NCI-H2227 (cell line): Measurements from ENCODE around the gene ZNF358.
A peak's percentile ranks its signal among the peaks of the same experiment; 100 is the strongest.

Experiments used
- DNase-seq: peaks from one replicate; lab custom pipeline; 2025; ENCODE audit not compliant: unreplicated experiment; lab: John Stamatoyannopoulos, UW

ZNF358 gene

DNA sequence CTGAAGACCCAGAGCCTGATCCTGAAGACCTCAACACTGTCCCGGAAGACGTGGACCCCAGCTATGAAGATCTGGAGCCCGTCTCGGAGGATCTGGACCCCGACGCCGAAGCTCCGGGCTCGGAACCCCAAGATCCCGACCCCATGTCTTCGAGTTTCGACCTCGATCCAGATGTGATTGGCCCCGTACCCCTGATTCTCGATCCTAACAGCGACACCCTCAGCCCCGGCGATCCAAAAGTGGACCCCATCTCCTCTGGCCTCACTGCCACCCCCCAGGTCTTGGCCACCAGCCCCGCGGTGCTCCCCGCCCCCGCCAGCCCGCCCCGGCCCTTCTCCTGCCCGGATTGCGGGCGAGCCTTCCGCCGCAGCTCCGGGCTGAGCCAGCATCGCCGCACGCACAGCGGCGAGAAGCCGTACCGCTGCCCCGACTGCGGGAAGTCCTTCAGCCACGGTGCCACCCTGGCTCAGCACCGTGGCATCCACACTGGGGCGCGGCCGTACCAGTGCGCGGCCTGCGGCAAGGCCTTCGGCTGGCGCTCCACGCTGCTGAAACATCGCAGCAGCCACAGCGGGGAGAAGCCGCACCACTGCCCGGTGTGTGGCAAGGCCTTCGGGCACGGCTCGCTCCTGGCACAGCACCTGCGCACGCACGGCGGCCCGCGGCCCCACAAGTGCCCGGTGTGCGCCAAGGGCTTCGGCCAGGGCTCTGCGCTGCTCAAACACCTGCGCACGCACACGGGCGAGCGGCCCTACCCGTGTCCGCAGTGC is 3.6 kb downstream of the ZNF358 start:
- DNase-seq = no peak

DNA sequence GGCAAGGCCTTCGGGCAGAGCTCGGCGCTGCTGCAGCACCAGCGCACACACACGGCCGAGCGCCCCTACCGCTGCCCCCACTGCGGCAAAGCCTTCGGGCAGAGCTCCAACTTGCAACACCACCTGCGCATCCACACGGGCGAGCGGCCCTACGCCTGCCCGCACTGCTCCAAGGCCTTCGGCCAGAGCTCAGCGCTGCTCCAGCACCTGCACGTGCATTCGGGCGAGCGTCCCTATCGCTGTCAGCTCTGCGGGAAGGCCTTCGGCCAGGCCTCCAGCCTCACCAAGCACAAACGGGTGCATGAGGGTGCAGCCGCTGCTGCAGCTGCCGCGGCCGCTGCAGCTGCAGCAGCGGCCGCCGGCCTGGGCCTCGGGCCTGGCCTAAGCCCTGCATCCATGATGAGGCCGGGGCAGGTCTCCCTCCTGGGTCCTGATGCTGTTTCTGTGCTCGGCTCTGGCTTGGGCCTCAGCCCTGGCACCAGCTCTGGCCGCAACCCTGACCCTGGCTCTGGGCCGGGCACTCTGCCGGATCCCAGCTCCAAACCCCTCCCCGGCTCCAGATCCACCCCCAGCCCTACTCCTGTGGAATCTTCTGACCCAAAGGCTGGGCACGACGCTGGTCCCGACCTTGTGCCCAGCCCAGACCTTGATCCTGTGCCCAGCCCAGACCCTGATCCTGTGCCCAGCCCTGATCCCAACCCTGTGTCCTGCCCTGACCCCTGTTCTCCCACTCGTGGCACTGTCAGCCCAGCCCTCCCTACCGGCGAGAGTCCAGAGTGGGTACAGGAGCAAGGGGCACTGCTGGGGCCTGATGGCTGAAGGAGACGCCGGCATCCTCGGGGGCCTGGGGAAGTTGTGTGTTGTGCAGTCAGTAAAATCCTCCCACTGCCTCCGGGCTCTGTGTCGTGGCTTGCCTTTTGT is 4.5 kb downstream of the ZNF358 start:
- no peak for DNase-seq

DNA sequence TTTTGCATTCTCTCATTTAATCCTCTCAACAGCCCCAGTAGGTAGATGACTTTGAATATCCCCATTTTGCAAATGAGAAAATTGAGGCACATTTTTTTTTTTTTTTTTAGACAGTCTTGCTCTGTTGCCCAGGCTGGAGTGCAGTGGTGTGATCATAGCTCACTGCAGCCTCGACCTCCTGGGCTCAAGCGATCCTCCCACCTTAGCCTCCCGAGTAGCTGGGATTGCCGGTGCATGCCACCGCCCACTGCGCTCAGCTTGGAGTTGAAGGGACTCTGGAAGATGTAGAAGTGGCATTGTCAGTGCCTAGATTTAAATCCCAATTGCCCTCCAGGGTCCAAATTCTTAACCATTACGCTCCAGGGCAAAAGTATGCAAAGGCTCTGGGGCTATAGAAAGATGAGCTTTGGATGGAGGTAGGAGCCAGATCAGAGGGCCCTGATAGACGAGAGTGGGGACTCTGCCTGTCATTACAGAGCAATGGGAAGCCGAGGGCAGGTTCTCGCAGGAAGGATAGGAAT is 5.7 kb downstream of the ZNF358 start:
- no peak for DNase-seq

DNA sequence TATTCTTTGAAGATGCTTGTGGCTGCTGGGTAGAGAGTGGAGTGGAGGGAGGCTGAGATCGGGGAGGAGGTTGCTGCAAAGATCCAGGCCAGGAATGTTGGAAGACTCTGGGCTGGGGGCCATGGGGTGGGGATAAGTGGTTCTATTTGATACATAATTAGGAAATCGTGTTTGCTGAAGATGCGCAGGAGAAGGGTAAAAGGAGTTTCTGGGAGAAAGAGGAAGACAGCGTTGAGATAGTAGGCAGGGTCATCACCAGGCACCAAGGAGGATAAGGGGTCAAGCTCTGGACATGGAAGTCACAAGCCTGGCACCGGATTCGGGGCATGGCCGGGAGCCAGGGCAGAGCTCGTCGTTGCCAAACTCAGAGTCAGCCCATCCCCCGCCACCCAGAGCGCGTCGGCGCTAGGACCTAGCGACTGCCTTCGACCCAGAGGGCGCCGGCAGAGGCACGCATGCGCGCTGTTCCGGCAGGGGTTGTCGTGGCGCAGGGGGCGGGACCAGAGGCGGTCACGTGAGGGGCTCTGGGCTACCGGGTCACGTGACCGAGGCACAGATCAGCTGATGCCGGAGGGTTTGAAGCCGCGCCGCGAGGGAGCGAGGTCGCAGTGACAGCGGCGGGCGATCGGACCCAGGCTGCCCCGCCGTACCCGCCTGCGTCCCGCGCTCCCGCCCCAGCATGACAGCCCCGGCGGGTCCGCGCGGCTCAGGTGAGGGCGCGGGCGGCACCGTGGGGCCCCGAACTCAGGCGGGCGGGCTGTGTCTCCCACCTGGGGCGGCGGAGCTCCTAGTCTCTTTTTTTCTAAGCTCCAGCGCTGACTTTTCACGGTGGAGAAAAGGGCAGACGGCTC is 6.4 kb downstream of the ZNF358 start, which contains the start of gene MCOLN1:
Gene MCOLN1, plus strand, starts transcription at position 553 of the 851 bp plus-strand sequence. Its CDS starts 127 bp downstream, at position 680.
- DNase-seq = peak; percentile 98

DNA sequence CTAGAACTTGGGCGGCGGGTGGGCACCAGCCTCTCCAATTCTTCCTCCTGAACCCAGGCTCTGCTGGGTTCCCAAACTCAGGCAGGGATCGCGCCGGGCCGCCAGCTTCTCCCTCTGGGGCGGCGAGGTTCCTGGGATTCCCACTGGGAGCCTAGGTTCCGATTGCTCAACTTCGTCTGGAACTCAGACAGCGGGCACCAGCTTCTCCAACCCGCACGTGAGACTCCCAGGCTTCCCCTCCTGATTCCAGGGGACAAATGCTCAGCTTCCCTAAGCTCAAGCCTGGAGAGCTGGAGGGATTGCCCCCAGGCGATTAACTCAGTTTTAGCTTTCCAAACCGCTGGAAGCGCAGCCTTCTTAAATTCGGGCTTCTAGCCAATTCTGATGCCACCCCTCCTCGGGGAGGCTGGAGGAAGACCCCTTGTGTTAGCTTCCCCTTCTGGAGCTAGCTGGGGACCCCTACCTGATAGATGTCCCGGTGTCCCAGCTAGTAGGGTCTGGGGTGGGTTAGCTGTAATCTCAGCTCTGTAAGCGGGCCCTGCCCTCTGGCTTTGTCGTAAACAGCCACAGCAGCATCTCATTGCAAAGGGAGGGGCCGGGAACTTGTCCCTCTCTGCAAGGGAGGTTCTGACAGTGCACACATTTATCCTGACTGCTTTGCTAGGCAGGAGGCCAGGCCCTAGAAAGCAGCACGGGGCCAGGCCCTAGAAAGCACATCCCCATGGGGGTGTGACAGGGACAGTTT is 7.2 kb downstream of the ZNF358 start:
- DNase-seq = no peak

DNA sequence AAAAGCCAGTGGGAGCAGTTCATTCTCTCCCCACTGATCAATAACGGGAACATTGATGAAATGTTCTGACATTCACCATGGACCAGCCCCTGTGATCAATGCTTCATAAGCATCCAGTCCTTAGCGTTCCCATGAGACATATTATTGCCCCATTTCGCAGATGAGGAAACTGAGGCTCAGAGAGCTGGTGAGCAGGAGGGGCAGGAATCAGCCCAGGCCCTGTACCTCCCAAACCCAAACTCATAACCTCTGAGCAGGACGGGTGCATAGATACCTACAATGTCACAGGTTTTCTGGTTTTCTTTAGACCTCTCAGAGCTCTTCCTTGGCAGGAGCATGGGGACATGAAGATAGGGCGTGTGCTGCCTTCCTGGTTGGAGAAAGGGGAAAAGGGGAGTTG is 8.6 kb downstream of the ZNF358 start:
- no peak for DNase-seq

DNA sequence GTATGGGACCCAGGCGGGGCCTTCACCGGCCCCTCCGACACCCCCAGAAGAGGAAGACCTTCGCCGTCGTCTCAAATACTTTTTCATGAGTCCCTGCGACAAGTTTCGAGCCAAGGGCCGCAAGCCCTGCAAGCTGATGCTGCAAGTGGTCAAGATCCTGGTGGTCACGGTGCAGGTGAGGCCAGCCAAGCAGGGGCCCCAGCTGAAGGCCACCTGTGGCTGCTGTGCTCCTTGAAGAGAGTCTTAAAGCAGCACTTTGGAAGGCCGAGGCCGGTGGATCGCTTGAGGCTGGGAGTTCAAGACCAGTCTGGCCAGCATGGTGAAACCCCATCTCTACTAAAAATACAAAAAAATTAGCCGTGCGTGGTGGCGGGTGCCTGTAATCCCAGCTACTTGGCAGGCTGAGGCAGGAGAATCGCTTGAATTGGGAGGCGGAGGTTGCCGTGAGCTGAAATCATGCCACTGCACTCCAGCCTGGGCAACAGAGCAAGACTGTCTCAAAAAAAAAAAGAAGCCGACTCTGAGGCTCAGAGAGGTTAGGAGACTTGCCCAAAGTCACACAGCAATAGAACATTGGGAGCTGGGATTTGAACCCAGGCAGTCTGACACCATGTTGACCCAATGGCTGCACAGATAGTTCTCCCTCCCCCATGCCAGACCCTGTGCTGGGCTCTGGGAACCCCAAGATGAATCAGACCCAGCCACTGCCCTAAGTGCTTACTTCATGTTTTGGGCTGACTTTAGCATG is 9.3 kb downstream of the ZNF358 start:
- DNase-seq = no peak

DNA sequence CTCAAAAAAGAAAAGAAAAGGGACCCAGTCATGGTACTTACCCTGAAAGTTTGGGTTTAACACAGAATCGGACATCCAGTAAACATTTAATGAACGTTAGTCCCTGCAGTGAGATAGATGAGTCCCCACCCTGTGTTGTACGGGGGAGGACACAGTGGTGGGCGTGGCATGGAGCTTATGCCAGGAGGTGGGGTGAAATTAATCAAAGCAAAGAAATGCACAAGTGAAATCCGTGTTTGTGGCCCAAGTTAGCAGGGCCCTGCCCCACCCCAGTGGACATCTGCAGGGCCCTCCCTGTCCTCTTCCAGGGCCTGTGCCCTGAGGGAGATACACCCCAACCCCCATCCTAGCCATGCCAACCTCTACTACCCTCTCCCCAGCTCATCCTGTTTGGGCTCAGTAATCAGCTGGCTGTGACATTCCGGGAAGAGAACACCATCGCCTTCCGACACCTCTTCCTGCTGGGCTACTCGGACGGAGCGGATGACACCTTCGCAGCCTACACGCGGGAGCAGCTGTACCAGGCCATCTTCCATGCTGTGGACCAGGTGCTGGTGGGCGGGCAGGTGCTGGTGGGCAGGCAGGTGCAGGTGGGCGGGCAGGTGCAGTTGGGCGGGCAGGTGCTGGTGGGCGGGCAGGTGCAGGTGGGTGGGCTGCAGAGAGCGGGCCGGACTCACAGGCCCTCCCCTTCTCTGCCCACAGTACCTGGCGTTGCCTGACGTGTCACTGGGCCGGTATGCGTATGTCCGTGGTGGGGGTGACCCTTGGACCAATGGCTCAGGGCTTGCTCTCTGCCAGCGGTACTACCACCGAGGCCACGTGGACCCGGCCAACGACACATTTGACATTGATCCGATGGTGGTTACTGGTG is 10.4 kb downstream of the ZNF358 start:
- DNase-seq = no peak

DNA sequence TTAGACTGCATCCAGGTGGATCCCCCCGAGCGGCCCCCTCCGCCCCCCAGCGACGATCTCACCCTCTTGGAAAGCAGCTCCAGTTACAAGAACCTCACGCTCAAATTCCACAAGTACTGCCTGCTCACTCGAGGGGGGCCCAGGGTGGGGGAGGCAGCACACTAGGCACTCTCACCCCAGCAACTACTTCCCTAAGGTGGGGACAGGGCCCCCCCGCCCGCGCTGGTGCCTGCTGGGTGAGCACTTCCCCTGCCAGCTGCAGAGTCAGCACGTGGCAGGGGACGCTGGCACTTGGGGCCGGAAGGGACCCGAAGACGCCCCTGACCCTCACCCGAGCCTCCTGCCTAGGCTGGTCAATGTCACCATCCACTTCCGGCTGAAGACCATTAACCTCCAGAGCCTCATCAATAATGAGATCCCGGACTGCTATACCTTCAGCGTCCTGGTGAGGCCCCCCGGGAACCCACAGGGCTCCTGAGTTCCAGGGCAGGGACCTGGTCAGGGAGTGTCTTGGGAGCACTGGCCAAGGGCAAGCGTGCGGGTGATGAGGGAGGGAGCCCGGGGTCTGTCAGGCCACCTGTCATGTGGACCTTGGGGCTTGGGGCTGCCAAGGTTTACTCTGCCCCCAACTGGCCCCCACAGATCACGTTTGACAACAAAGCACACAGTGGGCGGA is 11.8 kb downstream of the ZNF358 start:
- DNase-seq = no peak

DNA sequence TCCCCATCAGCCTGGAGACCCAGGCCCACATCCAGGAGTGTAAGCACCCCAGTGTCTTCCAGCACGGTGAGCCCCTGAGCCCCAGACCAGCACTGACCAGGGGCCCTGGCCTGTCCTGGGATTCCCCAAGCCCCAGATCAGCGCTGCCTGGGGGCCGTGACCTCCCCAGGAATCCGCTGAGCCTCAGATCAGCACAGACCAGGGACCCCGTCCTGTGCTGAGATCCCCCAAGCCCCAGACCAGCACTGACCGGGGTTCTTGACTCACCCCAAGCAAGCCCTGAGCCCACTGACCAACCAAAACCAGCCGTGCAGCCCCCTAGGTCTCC is 12.3 kb downstream of the ZNF358 start:
- no peak for DNase-seq

DNA sequence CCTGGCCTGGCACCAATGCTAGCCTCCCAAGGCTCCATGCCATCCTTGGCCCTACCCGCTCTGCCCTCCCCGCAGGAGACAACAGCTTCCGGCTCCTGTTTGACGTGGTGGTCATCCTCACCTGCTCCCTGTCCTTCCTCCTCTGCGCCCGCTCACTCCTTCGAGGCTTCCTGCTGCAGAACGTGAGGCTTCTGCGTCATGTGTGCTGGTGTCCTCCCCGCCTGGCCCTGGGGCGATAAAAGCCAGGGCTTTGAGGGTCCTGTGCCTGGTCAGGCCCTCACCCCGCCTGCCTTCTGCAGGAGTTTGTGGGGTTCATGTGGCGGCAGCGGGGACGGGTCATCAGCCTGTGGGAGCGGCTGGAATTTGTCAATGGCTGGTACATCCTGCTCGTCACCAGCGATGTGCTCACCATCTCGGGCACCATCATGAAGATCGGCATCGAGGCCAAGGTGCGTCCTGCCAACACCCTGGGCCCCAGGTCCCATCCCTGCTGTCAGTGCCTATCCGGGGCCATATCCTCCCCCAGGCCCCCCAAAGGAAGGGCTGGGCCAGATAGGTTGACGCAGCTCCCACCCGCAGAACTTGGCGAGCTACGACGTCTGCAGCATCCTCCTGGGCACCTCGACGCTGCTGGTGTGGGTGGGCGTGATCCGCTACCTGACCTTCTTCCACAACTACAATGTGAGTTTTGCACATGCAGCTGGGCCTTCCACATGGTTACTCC is 12.8 kb downstream of the ZNF358 start:
- DNase-seq = no peak

DNA sequence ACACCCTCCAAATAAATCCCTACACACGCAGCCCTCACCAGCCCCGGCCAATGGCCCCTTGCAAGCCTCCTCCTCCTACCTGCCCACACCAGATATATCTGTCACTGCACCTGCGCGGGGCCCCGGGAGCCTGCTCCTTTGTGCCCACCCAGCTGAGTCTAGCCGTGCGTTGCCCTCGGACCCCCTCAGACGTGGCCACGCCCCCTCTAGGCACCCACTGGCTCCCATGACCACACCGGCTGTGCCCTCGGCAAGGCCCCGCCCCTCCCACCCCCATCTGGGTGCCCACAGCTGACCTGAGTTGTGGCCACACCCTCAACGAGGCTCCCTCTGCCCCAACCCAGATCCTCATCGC is 13.3 kb downstream of the ZNF358 start:
- no peak for DNase-seq

DNA sequence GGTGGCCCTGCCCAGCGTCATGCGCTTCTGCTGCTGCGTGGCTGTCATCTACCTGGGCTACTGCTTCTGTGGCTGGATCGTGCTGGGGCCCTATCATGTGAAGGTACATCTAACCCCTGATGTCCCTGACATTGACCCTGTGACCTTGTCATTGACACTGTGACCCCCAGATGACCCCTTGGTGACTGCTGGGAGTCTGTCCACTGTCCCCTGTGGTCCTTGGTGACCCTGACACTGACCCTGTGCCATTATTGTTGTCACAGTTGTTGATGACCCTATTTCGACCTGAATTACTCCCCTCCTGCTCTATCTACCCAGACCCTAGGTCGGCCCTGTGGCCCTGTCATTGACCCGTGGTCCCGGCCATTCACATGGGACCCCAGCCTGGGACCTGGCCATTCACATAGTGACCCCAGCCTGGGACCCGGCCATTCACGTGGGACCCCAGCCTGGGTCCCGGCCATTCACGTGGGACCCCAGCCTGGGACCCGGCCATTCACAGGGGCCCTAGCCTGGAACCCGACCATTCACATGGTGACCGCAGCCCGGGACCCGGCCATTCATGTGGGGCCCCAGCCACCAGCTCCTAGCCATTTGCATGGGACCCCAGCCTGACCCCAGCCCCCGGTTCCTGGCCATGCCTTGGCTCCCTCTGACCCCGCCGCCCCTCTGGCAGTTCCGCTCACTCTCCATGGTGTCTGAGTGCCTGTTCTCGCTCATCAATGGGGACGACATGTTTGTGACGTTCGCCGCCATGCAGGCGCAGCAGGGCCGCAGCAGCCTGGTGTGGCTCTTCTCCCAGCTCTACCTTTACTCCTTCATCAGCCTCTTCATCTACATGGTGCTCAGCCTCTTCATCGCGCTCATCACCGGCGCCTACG is 13.9 kb downstream of the ZNF358 start:
- no peak for DNase-seq

DNA sequence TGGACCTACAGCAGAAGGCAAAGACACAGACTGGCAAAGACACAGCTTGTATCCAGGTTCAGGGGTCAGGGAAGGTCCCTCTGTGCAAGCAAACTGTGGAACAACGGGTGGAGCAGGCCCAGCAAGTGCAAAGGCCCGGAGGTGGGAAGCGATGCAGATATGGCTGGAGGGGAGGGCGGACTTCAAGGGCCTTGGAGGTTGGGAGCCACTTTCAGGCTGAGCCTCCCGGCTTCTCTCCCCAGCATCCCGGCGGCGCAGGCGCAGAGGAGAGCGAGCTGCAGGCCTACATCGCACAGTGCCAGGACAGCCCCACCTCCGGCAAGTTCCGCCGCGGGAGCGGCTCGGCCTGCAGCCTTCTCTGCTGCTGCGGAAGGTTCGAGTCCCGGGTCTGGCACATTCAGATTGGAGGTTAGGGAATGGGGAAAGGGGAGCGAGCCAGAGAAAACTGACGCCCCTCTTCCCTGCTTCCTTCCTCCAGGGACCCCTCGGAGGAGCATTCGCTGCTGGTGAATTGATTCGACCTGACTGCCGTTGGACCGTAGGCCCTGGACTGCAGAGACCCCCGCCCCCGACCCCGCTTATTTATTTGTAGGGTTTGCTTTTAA is 17.5 kb downstream of the ZNF358 start:
- peak; percentile 87 for DNase-seq

DNA sequence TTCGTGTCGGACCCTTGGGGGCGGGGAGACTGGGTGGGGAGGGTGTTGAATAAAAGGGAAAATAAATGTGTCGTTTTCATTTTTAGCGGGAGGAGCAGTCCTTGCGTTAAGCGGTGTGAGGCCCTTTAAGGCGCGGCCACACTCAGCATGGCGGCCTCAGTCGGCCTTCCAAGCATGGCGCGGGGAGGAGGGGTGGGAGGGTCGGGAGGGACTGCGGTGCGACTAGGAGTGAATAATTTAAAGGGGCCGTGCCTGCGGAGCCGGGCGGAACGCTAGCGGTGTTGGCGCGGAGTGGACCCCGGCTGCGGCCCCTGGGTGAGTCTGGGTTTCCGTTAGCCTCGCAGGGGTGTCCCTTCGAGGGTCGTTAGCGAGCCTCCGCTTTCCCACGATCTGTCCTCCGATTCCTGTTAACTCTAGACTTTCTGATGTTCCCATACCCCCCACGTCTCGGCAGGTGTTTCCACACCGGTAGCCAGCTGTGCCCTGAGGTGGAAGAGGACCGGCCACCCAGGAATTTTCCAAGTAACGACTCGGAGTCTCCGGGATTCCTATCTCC is 18.1 kb downstream of the ZNF358 start:
- DNase-seq = peak; percentile 89

DNA sequence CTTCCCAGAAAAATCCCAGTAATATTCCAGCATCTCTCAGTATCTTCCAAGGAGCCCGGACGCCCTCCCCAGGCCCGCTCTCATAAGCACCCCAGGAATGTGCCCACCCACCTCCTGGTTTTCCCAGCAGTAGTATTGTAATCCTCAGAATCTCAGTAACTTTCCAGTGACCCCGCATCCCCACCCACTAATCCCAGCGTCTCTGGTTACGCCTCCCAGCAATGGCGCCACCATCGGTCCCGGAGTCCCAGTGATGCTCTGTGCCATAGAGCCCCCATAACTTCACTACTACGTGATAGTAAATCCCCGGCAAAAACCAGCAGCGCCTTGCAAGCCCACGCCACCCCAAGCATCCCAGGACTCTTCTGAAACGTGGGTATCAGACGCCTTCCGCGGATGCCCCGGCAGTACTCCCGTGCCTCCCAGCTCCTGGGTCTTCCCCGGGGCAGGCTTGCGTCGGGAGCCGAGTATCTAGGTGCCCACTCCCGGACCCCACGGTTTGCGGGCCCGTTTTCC is 18.7 kb downstream of the ZNF358 start:
- peak; percentile 42 for DNase-seq
